NCI-H82 treated with DMSO at 0.1 percent for 48 hours (cell line): ENCODE results near the gene ADTRP.

ENCODE experiments used
- DNase-seq: peaks from one replicate; lab custom pipeline; 2025; ENCODE audit not compliant: unreplicated experiment; lab: John Stamatoyannopoulos, UW

Gene ADTRP

GRCh38 chr6:11665604-11666326 lies 112.8 kb downstream of the ADTRP start:
- DNase-seq, result no peak
